Natural killer cell treated with Interleukin-12 subunit alpha and Interleukin-12 subunit beta and Interleukin-15 and Interleukin-18, amount 100 ng/mL, for 72 hours (primary cell): ENCODE results near the gene ESPNL. TPM values are rescaled to one million over a fixed set of nuclear protein-coding genes. Genes with fewer than 3 reads are reported as not detected.
A peak's percentile ranks its signal among the peaks of the same experiment; 100 is the strongest.

ENCODE experiments used
- ATAC-seq, 2 donors: fragments of 150-1000 bp; cut with Tn5 transposase in 1 of 2; sonication (Bioruptor Pico), chemical (Tn5 transposase) in 1 of 2; 2 replicates each; pipeline ENCODE4 v1.10.0; 2021
- DNase-seq: peaks from one replicate; pipeline ENCODE4 v3.0.0; 2022; ENCODE audit warnings: low spot score
- H3K27ac Mint-ChIP-seq, 2 donors: 1 replicate in 1 of 2; 2 replicates in 1 of 2; pipeline ENCODE4 v1.8.0; 2022; ENCODE audit warnings: mixed read lengths in 2 of 2, mild to moderate bottlenecking in 1 of 2, moderate library complexity in 1 of 2
- H3K27me3 Mint-ChIP-seq, 2 donors: 1 replicate in 1 of 2; 2 replicates in 1 of 2; pipeline ENCODE4 v1.8.0; 2022; ENCODE audit warnings: mixed read lengths in 2 of 2
- H3K36me3 Mint-ChIP-seq: one replicate; pipeline ENCODE4 v1.8.0; 2022; ENCODE audit warnings: mixed read lengths
- H3K4me1 Mint-ChIP-seq, 2 donors: 1 replicate in 1 of 2; 2 replicates in 1 of 2; pipeline ENCODE4 v1.8.0; 2022; ENCODE audit warnings: low read depth in 2 of 2, mixed read lengths in 2 of 2, mild to moderate bottlenecking in 1 of 2
- H3K4me3 Mint-ChIP-seq: one replicate; pipeline ENCODE4 v1.8.0; 2022; ENCODE audit warnings: mixed read lengths
- H3K9me3 Mint-ChIP-seq: 2 replicates; pipeline ENCODE4 v1.8.0; 2022; ENCODE audit warnings: mixed read lengths
- total RNA-seq, 2 donors: library from RNA; stranded (reverse); gene quantifications; one replicate each; pipeline ENCODE4 v1.2.3, GENCODE V29; 2022

The ESPNL gene
- total RNA-seq, 2 donors from 2014 or later: 0.19 TPM; not detected in 1

DNA sequence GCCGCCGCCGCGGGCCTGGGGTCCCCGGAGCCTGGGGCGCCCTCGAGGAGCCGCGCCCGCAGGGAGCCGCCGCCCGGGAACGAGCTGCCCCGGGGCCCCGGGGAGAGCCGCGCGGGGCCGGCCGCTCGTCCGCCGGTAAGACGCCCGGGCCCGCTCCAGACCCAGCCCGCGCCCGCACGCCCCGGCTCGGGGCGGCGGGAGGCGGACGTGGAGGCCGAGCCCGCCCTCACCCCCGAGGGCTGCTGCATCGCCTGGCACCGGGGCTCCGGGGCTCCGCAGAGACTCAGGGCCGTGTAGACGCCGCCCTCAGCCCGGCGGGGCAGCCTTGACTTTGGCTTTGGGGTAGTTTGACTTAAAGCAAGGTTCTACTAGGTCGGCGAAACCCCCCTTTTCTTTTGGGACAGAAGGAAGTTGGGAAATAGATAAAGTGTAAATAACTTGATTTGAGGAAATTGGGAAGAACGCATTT lies 59.0 kb downstream of the ESPNL start:
- H3K27me3 Mint-ChIP-seq: no peaks in the 10 kb centered on the region
- no peaks in the 10 kb centered on the region for H3K9me3 Mint-ChIP-seq
- peaks cover 4 to 12% of the 10 kb centered on the region in 2 donors for H3K4me1 Mint-ChIP-seq
- H3K4me3 Mint-ChIP-seq: peak overlapping the region; percentile 73
- no peaks in the 10 kb centered on the region for H3K36me3 Mint-ChIP-seq
- no peak overlapping the region for H3K27ac Mint-ChIP-seq
- peak; percentile 51 for ATAC-seq
- DNase-seq: no peak

DNA sequence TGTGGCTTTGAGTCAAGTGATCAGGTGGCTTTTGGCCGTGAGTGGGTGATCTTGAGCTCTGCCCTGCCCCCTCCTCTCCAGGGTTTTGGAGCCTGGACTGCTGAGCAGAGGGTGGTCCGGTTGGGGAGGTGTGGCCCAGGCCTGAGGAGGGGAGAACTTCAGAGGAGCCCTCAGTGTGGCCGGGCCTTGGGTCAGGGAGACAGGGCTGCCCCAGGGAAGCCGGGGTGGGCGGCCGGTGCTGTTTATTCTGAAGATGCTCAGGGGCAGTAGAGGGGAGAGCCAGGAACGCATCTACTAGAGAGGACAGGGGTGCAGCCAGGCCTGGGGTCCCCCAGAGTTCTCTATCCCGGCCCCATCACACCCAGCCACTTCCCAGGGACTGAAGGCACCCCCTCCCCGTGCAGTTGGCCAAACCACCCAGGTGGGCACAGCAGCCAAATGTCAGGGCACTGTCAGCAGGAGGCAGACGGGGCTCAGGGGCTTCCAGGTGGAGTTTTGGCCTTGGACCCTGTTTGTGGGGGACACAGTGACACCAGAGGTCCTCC lies 59.6 kb downstream of the ESPNL start:
- DNase-seq (no peak), ATAC-seq (no peak)
- H3K9me3 Mint-ChIP-seq: no peaks in the 10 kb centered on the region
- H3K4me1 Mint-ChIP-seq: peaks cover 4 to 12% of the 10 kb centered on the region in 2 donors
- no peaks in the 10 kb centered on the region for H3K36me3 Mint-ChIP-seq
- peak overlapping the region; percentile 73 for H3K4me3 Mint-ChIP-seq
- H3K27me3 Mint-ChIP-seq: no peaks in the 10 kb centered on the region
- no peak overlapping the region for H3K27ac Mint-ChIP-seq

DNA sequence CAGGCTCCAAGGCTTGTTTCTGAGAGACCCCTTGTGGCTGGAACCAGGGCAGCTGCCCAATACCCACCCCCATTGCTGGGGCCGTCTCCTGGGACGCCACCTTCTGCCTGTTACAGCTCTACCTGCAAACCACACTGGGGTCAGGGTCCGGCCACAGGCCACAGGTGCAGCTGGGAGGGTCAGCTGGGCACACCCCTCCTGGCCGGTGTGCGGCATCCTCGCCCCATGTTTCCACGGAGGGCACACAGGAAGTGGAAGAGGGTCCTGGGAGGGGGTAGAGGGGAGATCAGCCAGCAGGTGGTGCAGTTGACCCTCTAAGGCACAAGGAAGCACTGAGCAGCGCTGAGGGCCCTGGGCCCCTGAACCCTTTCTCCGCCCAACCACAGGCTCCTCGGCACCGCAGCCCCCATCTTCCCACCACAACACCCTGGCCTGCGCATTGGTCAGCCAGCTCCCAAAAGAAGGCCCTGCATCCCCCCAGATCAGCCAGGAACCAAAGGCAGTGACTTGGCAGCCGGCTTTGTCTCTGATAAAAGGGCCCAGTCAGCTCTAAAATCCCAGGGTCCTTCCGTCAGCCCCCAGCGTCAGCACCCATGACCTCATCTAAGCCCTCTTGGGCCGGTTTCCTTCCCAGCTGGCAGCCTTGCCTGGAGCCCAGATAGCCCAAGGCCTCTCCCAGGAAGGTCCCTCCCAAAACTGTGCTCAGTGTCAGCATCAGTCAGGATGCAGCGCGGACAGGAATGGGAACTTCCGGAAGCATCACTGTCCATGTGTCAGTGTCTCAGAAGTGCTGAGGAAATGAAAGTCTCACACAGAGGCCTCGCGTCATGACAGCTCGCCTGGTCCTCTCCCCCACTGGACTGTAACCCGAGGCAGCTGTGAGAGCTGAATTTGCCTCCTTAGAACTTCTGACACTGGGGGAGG lies 60.3 kb downstream of the ESPNL start:
- peaks cover 4 to 16% of the 10 kb centered on the region in 2 donors for H3K4me1 Mint-ChIP-seq
- no peaks in the 10 kb centered on the region for H3K9me3 Mint-ChIP-seq
- no peaks in the 10 kb centered on the region for H3K36me3 Mint-ChIP-seq
- ATAC-seq: peak; percentile 47 to 61
- no peak for DNase-seq
- H3K4me3 Mint-ChIP-seq: no peak overlapping the region
- H3K27me3 Mint-ChIP-seq: no peaks in the 10 kb centered on the region
- H3K27ac Mint-ChIP-seq: no peak overlapping the region

DNA sequence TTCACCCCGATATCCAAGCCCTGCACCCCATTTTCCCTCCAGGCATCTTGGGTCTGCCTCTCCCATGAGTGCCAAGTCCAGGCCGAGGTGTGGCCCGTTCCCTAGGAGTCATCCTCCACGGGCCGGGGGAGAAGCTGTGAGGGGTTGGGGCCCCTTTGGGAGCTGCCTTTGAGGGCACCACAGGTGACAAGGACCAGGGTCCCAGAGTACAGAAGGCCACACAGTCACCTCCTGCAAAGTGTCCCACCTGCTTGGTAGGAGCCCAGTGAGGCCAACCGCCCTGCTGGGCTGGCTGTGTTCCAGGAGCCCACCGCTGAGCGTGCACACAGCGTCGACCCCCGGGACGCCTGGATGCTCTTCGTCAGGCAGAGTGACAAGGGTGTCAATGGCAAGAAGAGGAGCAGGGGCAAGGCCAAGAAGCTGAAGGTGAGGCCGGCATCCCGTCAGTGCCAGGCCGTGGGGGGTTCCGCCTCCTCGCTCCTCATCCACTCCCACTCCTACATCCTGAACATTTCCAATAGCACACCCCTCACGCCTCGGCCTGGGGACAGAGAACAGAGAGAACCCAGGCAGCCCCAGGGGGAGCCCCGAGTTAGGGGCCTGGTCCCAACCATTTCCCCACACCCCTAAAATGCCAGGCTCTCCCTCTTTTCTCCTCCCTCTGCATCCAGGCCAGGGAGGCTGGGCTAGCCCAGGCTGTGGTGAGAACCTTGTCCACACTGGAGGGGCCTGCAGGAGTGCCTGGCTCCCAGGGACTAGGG lies 61.3 kb downstream of the ESPNL start:
- Mint-ChIP-seq H3K4me1 (peaks cover 4 to 16% of the 10 kb centered on the region in 2 donors), H3K27me3 (no peaks in the 10 kb centered on the region), H3K9me3 (no peaks in the 10 kb centered on the region), H3K4me3 (no peak overlapping the region), H3K27ac (no peak overlapping the region), H3K36me3 (no peaks in the 10 kb centered on the region)
- ATAC-seq: no peak
- peak; percentile 51 for DNase-seq

DNA sequence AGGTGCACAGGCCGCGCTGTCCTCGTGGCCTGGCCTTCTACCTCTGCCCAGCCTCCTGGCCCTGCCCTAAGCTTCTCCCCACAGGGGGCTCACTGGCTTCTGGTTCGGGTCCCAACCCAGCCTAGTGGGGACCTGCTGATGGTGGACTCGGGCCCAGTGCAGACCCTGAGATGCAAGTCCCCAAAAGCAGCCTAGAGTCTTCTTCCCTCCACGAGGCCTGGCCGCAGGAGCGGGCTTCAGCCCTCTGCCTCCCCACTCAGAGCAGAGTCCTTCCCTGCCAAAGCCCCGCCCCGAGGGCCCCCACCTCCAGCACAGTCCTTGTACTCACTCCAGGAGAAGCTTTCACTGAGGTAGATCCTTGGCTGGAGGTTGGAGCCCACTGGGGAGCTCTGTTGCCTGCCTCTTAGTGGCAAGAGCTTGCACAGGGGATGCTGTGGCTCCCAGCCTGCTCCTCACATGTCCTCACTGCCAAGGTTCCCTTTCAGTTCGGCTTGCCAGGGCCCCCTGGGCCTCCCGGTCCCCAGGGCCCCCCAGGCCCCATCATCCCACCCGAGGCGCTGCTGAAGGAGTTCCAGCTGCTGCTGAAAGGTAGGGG lies 62.2 kb downstream of the ESPNL start:
- no peak overlapping the region for H3K4me3 Mint-ChIP-seq
- no peaks in the 10 kb centered on the region for H3K9me3 Mint-ChIP-seq
- H3K4me1 Mint-ChIP-seq: peaks cover 4 to 16% of the 10 kb centered on the region in 2 donors
- H3K36me3 Mint-ChIP-seq: no peaks in the 10 kb centered on the region
- peak; percentile 60 for DNase-seq
- H3K27ac Mint-ChIP-seq: no peak overlapping the region
- ATAC-seq: no peak
- no peaks in the 10 kb centered on the region for H3K27me3 Mint-ChIP-seq

DNA sequence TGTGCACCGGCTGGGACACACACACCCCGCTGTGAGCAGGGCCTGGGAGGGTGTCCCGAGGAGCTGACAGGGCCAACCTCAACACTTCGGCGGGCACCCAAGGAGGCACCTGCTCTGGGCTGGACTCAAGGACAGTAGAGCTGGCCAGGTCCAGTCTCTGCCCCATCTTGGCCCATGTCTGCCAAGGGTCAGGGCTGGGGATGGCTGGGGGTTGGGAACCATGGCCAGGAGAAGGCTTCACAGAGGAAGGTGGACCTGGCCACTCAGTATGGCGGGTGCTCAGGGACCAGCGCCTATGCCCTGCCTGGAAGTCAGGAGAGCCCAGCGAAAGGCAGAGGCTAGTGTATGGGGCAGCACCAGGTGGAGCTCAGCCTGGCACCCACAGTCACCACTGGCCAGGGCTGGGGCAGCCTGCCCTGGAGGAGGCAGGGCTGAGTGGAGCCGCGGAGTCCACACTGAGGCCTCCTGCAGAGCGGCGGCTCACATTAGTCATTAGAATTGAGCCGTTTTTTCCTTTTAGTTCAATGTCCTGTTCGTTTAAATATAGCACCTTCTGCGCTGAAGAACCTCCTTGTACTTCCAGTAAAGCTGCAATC lies 62.8 kb downstream of the ESPNL start:
- H3K9me3 Mint-ChIP-seq: no peaks in the 10 kb centered on the region
- DNase-seq: peak; percentile 52
- no peak overlapping the region for H3K27ac Mint-ChIP-seq
- no peaks in the 10 kb centered on the region for H3K27me3 Mint-ChIP-seq
- H3K4me3 Mint-ChIP-seq: no peak overlapping the region
- ATAC-seq: no peak
- peaks cover 4 to 16% of the 10 kb centered on the region in 2 donors for H3K4me1 Mint-ChIP-seq
- no peaks in the 10 kb centered on the region for H3K36me3 Mint-ChIP-seq

DNA sequence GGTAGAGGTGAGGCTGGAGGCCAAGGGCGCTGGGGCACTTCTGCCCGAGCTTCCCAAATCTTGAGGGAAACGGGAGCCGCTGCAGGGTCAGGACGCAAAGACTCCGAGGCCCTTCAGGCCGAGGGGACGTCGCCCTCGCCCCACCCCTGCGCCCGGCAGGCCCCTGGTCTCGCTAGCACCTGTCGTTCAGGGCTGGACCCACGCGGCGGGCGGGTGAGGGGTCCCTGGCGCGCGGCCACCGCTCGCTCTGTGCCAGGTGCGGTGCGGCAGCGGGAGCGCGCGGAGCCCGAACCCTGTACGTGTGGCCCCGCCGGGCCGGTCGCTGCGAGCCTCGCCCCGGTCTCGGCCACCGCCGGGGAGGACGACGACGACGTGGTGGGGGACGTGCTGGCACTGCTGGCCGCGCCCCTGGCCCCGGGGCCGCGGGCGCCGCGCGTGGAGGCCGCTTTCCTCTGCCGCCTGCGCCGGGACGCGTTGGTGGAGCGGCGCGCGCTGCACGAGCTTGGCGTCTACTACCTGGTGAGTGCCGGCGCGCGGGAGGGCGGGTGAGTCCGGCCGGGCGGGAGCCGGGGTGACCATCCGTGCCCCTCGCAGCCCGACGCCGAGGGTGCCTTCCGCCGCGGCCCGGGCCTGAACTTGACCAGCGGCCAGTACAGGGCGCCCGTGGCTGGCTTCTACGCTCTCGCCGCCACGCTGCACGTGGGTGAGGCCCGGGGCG lies 63.5 kb downstream of the ESPNL start:
- H3K9me3 Mint-ChIP-seq: no peaks in the 10 kb centered on the region
- H3K36me3 Mint-ChIP-seq: no peaks in the 10 kb centered on the region
- no peaks in the 10 kb centered on the region for H3K27me3 Mint-ChIP-seq
- ATAC-seq: no peak
- H3K4me3 Mint-ChIP-seq: no peak overlapping the region
- peaks cover 4 to 18% of the 10 kb centered on the region in 2 donors for H3K4me1 Mint-ChIP-seq
- peak; percentile 59 for DNase-seq
- H3K27ac Mint-ChIP-seq: no peak overlapping the region

DNA sequence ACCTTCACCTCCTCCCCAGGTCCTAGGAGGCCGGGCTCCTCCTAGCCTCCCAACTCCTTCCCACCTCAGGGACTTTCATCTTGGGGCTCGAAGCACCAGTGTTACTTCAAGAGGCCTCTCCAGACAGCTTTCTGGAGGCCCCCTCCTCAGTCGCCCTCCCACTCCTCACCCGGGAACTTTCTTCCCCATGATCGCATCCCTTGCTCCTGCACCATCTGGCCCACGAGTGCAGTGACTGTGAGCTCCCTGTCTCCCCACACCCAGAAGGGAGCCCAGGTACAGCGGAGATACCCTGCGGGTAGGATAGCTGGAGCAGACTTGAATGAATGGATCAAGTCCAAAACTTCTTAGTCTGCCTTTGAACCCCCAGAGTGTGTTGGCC lies 64.8 kb downstream of the ESPNL start:
- Mint-ChIP-seq H3K27me3 (no peaks in the 10 kb centered on the region), H3K9me3 (no peaks in the 10 kb centered on the region), H3K4me1 (peaks cover 4 to 19% of the 10 kb centered on the region in 2 donors), H3K36me3 (peaks cover under 1% of the 10 kb centered on the region), H3K4me3 (no peak overlapping the region), H3K27ac (peak overlapping the region in 1 of 2 donors; percentile 72)
- DNase-seq: peak; percentile 35
- ATAC-seq: no peak

DNA sequence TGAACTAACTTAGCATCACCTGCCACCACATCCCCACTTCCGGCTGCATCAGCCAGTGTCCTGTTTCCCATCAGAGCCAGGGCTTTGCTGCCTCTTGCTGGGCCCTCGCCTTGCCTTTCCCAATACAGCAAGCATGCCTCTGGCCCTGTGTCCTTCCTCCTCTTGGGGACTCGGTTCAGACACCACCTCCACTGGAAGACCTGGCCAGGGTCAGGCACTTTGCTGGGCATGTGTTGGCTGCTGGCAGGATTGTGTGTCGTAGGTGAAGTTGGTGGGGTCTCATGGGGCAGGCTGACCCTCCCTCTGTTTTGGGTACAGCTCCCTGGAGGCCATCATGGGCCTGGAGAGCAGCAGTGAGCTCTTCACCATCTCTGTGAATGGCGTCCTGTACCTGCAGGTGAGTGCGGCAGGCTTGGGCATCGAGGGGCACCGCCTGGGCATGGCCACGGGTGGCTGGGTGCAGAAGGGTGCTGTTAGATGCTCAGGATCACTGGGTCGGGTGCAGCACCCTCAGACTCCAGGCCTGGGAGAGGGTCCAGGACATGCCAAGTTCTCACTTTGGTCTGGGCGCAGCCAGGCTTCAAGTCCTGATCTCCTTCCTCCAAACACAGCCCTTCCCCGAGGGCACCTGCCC lies 65.3 kb downstream of the ESPNL start:
- H3K27me3 Mint-ChIP-seq: no peaks in the 10 kb centered on the region
- no peak overlapping the region for H3K4me3 Mint-ChIP-seq
- no peaks in the 10 kb centered on the region for H3K9me3 Mint-ChIP-seq
- H3K27ac Mint-ChIP-seq: peak overlapping the region in 1 of 2 donors; percentile 72
- peaks cover 4% of the 10 kb centered on the region for H3K36me3 Mint-ChIP-seq
- DNase-seq: peak; percentile 40
- H3K4me1 Mint-ChIP-seq: peaks cover 8 to 21% of the 10 kb centered on the region in 2 donors
- no peak for ATAC-seq

DNA sequence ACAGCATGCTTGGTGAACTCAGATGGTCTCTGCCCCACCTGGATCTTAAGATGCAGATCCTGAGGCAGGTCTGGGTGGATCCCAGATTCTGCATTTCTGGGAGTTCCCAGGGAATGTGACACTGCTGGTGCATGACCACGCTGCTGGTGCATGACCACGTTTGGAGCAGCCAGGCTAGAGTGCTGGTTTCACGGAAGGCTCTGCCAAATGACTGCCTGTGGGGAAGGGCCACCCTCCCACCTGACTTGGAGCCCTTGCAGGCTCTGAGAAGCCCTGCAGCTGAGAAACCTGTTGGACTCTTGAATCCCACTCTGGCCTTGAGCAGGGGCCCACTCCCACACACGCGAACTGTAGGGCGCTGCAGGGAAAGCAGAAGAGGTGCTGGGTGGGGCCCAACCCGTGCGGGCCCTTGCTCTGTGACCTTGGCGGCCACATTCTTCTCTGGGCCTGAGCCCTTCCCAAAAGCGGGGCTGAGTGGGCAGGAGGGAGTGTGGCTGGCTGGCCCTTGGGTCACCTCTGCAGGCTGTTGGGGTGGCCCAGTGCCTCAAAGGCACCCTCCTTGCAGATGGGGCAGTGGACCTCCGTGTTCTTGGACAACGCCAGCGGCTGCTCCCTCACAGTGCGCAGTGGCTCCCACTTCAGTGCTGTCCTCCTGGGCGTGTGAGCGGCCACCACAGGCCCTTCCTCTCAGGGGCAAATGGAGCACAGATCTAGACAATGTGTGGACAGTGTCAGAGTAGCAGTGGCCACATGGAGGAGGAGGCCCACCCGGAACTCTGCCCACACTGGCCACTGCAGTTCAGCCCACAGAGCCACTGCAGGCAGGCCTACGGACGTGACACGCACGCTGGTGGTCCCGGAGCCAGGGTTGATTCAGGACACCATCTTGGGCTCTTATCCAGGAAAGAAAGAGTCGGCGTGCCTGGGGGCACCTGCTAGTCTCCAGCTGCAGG lies 66.5 kb downstream of the ESPNL start:
- peaks cover 4% of the 10 kb centered on the region for H3K36me3 Mint-ChIP-seq
- no peak overlapping the region for H3K4me3 Mint-ChIP-seq
- no peaks in the 10 kb centered on the region for H3K27me3 Mint-ChIP-seq
- ATAC-seq (no peak), DNase-seq (peak; percentile 55)
- H3K9me3 Mint-ChIP-seq: no peaks in the 10 kb centered on the region
- H3K27ac Mint-ChIP-seq: no peak overlapping the region
- peaks cover 11 to 24% of the 10 kb centered on the region in 2 donors for H3K4me1 Mint-ChIP-seq

DNA sequence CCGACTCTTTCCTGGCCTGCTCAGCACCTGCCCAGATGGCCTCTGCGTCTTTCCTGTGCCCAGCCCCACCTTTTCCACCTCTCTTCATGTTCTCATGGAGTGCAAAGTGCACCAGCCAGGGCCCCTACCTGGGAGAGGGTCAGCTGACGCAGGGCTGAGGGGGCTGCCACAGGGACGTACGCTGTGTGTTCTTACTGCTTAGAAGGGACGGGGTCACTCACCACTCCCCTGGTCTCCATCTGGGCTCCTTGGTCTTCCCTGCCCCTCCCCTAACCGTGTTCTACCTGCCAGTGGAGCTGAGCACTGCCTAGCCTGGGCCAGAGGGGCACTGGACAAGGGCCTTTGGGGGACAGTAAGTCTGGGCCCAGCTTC lies 67.2 kb downstream of the ESPNL start:
- Mint-ChIP-seq H3K9me3 (no peaks in the 10 kb centered on the region), H3K4me3 (no peak overlapping the region), H3K36me3 (peaks cover 4% of the 10 kb centered on the region), H3K4me1 (peaks cover 18 to 31% of the 10 kb centered on the region in 2 donors), H3K27me3 (no peaks in the 10 kb centered on the region), H3K27ac (peak overlapping the region in 1 of 2 donors; percentile 91)
- DNase-seq (peak; percentile 32), ATAC-seq (no peak)
